Caco-2 (cell line): ENCODE data around the gene NTRK2. TPM values are rescaled to one million over a fixed set of nuclear protein-coding genes. Genes with fewer than 3 reads are reported as not detected.

ENCODE experiments used
- BruUV-seq: library from RNA; stranded (reverse); fragments of 400-500 nt; replicated peaks from 2 replicates; lab custom pipeline; 2021; lab: Mats Ljungman, UMichigan
- CTCF ChIA-PET: fragments of 300-600 bp; sonication (Branson Sonifier 250); formaldehyde crosslinking; loops from one replicate; lab custom pipeline; 2022; ENCODE audit warnings: antibody characterized with exemption; lab: Charles Lee
- POLR2A ChIA-PET: fragments of 300-600 bp; sonication (Branson Sonifier 250); formaldehyde crosslinking; loops from one replicate; lab custom pipeline; 2022; ENCODE audit warnings: antibody characterized with exemption; lab: Charles Lee
- DNase-seq, 2 experiments: peaks; one replicate each; pipeline versions ENCODE4 v3.0.0 to v3.0.0-alpha.2; 2020 to 2022
- H3K27me3 ChIP-seq: replicated peaks from 2 replicates; pipeline ENCODE4 v1.6.0; 2011; ENCODE audit warnings: low read length; ENCODE audit not compliant: control insufficient read depth, insufficient read depth
- H3K36me3 ChIP-seq: 2 replicates; pipeline ENCODE4 v1.5.1; 2011; ENCODE audit warnings: low read length; ENCODE audit not compliant: control insufficient read depth, insufficient read depth
- H3K4me1 ChIP-seq: fragments of 250-450 bp; sonication (Bioruptor Pico); 2 replicates; pipeline ENCODE4 v1.5.1; 2020; ENCODE audit warnings: mild to moderate bottlenecking
- H3K4me3 ChIP-seq: 2 replicates; pipeline ENCODE4 v1.5.1; 2011; ENCODE audit warnings: low read depth, mild to moderate bottlenecking, control low read depth, low read length
- H3K9me3 ChIP-seq: fragments of 250-450 bp; sonication (Bioruptor Pico); 2 replicates; pipeline ENCODE4 v1.5.1; 2020; ENCODE audit warnings: mild to moderate bottlenecking, moderate library complexity
- H3K27ac Mint-ChIP-seq: one replicate; pipeline ENCODE4 v1.8.0; 2022; ENCODE audit warnings: mixed read lengths; ENCODE audit not compliant: unreplicated experiment
- H3K27me3 Mint-ChIP-seq: one replicate; pipeline ENCODE4 v1.8.0; 2022; ENCODE audit warnings: mixed read lengths; ENCODE audit not compliant: insufficient read depth, unreplicated experiment
- H3K36me3 Mint-ChIP-seq: one replicate; pipeline ENCODE4 v1.8.0; 2022; ENCODE audit warnings: mild to moderate bottlenecking, mixed read lengths; ENCODE audit not compliant: insufficient read depth, unreplicated experiment
- H3K4me1 Mint-ChIP-seq: one replicate; pipeline ENCODE4 v1.8.0; 2022; ENCODE audit warnings: low read depth, mixed read lengths; ENCODE audit not compliant: unreplicated experiment
- H3K4me3 Mint-ChIP-seq: one replicate; pipeline ENCODE4 v1.8.0; 2022; ENCODE audit warnings: mild to moderate bottlenecking, moderate library complexity, mixed read lengths; ENCODE audit not compliant: unreplicated experiment
- H3K9me3 Mint-ChIP-seq: one replicate; pipeline ENCODE4 v1.8.0; 2022; ENCODE audit warnings: mixed read lengths; ENCODE audit not compliant: unreplicated experiment
- intact Hi-C: fragments of 100-400 bp; cut with micrococcal nuclease; formaldehyde crosslinking; loops from one replicate; pipeline ENCODE4 v1.10.0; 2022; ENCODE audit not compliant: unreplicated experiment
- total RNA-seq: library from RNA; stranded (reverse); gene quantifications from 2 replicates; pipeline ENCODE4 v1.2.3, GENCODE V29; 2022
- TF ChIP-seq, protein P1 (sequence below), 2 experiments: fragments of 200-600 bp in 1 of 2; IDR thresholded peaks; 1 replicate in 1 of 2; 2 replicates in 1 of 2; pipeline versions ENCODE4 v1.5.1 to v1.8.0; 2011 to 2022; ENCODE audit warnings: antibody characterized with exemption in 1 of 2, control low read depth in 1 of 2, inconsistent platforms in 1 of 2, low read depth in 1 of 2, low read length in 1 of 2, mild to moderate bottlenecking in 1 of 2, moderate library complexity in 1 of 2; ENCODE audit not compliant: insufficient read depth in 1 of 2, severe bottlenecking in 1 of 2, unreplicated experiment in 1 of 2

NTRK2 gene
- total RNA-seq, 1 experiment from 2014 or later = not detected

DNA sequence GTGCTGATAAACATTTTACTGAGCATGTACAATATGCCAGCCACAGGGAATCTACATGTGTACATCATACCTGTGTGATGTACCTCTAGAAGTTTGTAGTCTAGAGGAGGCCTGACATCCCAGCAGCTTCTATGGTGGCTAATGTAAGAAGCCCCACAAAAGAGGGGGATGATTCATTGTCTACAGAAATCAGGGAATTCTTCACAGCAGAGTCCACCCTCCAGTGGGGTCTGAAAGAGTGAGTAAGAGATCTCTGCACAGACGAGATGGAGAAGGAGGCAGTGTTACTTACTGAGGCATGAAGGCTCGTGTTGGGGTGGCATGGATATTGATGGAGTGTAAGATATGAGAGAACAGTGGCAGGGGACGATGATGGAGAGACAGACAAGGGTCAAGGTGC is 103.0 kb downstream of the NTRK2 start:
- Mint-ChIP-seq H3K4me3 (no peak overlapping the region), H3K27me3 (peaks cover 2% of the 10 kb centered on the region), H3K27ac (no peak overlapping the region), H3K4me1 (no peaks in the 10 kb centered on the region), H3K9me3 (no peaks in the 10 kb centered on the region), H3K36me3 (no peaks in the 10 kb centered on the region)
- no peaks in the 10 kb centered on the region for H3K27me3 ChIP-seq
- TF ChIP-seq, protein P1, sequence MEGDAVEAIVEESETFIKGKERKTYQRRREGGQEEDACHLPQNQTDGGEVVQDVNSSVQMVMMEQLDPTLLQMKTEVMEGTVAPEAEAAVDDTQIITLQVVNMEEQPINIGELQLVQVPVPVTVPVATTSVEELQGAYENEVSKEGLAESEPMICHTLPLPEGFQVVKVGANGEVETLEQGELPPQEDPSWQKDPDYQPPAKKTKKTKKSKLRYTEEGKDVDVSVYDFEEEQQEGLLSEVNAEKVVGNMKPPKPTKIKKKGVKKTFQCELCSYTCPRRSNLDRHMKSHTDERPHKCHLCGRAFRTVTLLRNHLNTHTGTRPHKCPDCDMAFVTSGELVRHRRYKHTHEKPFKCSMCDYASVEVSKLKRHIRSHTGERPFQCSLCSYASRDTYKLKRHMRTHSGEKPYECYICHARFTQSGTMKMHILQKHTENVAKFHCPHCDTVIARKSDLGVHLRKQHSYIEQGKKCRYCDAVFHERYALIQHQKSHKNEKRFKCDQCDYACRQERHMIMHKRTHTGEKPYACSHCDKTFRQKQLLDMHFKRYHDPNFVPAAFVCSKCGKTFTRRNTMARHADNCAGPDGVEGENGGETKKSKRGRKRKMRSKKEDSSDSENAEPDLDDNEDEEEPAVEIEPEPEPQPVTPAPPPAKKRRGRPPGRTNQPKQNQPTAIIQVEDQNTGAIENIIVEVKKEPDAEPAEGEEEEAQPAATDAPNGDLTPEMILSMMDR (IDR thresholded peaks at IDR 0.05; ENCODE audit: insufficient read depth in 1 of 2, low read depth in 1 of 2, low read length in 1 of 2, severe bottlenecking in 1 of 2, unreplicated experiment in 1 of 2) = no peak
- H3K36me3 ChIP-seq = no peaks in the 10 kb centered on the region
- no peak overlapping the region for H3K4me3 ChIP-seq
- no peaks in the 10 kb centered on the region for H3K4me1 ChIP-seq
- H3K9me3 ChIP-seq = no peaks in the 10 kb centered on the region
- intact Hi-C loops = no loop called here
- no TSS peak for BruUV-seq
- ChIA-PET CTCF (no interaction called here), POLR2A (no interaction called here)
- DNase-seq = no peak

- no peak overlapping the region for H3K27ac Mint-ChIP-seq
- CTCF ChIA-PET = no interaction called here
- Histone ChIP-seq H3K4me1 (no peaks in the 10 kb centered on the region), H3K9me3 (no peaks in the 10 kb centered on the region), H3K4me3 (no peak overlapping the region), H3K27me3 (no peaks in the 10 kb centered on the region), H3K36me3 (no peaks in the 10 kb centered on the region)
- intact Hi-C loops = no loop called here
- TF ChIP-seq, protein P1 (IDR thresholded peaks at IDR 0.05; ENCODE audit: insufficient read depth in 1 of 2, low read depth in 1 of 2, low read length in 1 of 2, severe bottlenecking in 1 of 2, unreplicated experiment in 1 of 2) = no peak
- no peak overlapping the region for H3K4me3 Mint-ChIP-seq
- DNase-seq = no peak
- H3K4me1 Mint-ChIP-seq = no peaks in the 10 kb centered on the region
- H3K9me3 Mint-ChIP-seq = no peaks in the 10 kb centered on the region
- peaks cover 2% of the 10 kb centered on the region for H3K27me3 Mint-ChIP-seq
- POLR2A ChIA-PET = no interaction called here
- H3K36me3 Mint-ChIP-seq = no peaks in the 10 kb centered on the region
- BruUV-seq = no TSS peak
Observed at GRCh38 chr9:84773022-84773421, 103.5 kb downstream of the NTRK2 start.

DNA sequence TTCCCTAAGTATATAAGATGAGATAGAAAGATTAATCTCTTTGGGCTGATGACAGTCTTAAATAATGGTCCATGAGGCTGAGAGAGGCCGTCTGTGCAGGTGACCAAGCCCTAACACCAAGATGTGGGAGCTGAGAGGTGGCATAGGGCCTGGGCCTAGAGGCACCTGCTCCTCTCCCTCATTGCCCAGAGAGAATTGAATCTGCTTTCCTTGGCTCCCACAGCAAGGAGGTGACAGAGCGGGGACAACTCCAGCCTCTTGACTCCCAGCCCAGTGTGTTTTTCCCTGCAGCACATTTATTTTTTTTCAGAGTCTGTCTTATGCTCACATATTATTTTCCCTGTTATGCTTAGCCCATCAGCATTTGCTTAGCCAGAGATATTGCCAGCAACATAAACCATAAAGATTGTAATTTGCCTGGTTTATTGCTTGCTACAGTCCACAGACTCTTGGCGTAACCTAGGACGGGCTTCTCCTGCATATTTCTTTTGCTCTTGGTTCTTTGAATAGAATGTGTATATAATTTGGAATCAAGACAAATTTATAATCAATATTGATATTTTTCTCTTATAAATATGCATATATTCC is 105.6 kb downstream of the NTRK2 start:
- Histone ChIP-seq H3K9me3 (no peaks in the 10 kb centered on the region), H3K27me3 (no peaks in the 10 kb centered on the region), H3K4me3 (no peak overlapping the region), H3K36me3 (no peaks in the 10 kb centered on the region), H3K4me1 (no peaks in the 10 kb centered on the region)
- BruUV-seq = no TSS peak
- CTCF ChIA-PET = no interaction called here
- H3K36me3 Mint-ChIP-seq = no peaks in the 10 kb centered on the region
- TF ChIP-seq, protein P1 (IDR thresholded peaks at IDR 0.05; ENCODE audit: insufficient read depth in 1 of 2, low read depth in 1 of 2, low read length in 1 of 2, severe bottlenecking in 1 of 2, unreplicated experiment in 1 of 2) = no peak
- H3K27ac Mint-ChIP-seq = no peak overlapping the region
- H3K9me3 Mint-ChIP-seq = no peaks in the 10 kb centered on the region
- no peak for DNase-seq
- no peak overlapping the region for H3K4me3 Mint-ChIP-seq
- intact Hi-C loops = no loop called here
- no peaks in the 10 kb centered on the region for H3K4me1 Mint-ChIP-seq
- POLR2A ChIA-PET = no interaction called here
- H3K27me3 Mint-ChIP-seq = no peaks in the 10 kb centered on the region
